Measurements from ENCODE around the gene ZSCAN5C.
A peak's percentile ranks its signal among the peaks of the same experiment; 100 is the strongest.
"Not testable (repeated sequence)": the region's sequence is repeated elsewhere in the genome, so short reads cannot be mapped to it uniquely, and the experiment has no call there.

ZSCAN5C gene

DNA sequence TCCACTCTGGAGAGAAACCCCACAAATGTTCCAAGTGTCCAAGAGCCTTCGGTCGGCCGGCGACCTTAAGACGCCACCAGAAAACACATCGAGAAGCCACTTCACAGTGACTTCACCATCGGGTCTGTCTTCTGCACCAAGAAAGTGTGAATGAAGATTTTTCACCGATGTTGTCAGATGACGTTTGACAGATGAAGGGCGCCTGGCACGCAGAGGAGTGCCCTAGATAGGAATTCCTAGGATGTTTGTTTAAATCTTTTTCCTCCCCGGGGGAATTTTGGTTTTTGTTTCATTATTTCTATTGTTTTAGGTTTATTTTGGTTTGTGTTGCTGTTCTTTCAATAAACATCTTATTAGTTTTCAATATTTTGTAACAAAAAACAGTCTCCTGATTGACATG is 7.0 kb downstream of the ZSCAN5C start:
- no peak for DNase-seq
- H3K27me3 Mint-ChIP-seq (ENCODE audit: low read depth, poor library complexity), result peaks cover 11% of the 10 kb centered on the region
- peaks cover 66% of the 10 kb centered on the region for H3K9me3 Mint-ChIP-seq
- TF ChIP-seq, protein P1, sequence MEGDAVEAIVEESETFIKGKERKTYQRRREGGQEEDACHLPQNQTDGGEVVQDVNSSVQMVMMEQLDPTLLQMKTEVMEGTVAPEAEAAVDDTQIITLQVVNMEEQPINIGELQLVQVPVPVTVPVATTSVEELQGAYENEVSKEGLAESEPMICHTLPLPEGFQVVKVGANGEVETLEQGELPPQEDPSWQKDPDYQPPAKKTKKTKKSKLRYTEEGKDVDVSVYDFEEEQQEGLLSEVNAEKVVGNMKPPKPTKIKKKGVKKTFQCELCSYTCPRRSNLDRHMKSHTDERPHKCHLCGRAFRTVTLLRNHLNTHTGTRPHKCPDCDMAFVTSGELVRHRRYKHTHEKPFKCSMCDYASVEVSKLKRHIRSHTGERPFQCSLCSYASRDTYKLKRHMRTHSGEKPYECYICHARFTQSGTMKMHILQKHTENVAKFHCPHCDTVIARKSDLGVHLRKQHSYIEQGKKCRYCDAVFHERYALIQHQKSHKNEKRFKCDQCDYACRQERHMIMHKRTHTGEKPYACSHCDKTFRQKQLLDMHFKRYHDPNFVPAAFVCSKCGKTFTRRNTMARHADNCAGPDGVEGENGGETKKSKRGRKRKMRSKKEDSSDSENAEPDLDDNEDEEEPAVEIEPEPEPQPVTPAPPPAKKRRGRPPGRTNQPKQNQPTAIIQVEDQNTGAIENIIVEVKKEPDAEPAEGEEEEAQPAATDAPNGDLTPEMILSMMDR (IDR thresholded peaks at IDR 0.05), result no peak
- no peaks in the 10 kb centered on the region for H3K36me3 Mint-ChIP-seq (ENCODE audit: low read depth)
- no peak overlapping the region for H3K4me3 Mint-ChIP-seq
- H3K27ac Mint-ChIP-seq, result no peak overlapping the region
- H3K4me1 Mint-ChIP-seq, result no peaks in the 10 kb centered on the region

- H3K36me3 Mint-ChIP-seq (ENCODE audit: low read depth); H3K27ac Mint-ChIP-seq; DNase-seq; H3K4me3 Mint-ChIP-seq; H3K4me1 Mint-ChIP-seq: not testable (repeated sequence)
- H3K9me3 Mint-ChIP-seq, result peaks cover 75% of the 10 kb centered on the region
- peaks cover 14% of the 10 kb centered on the region for H3K27me3 Mint-ChIP-seq (ENCODE audit: low read depth, poor library complexity)
Measured at GRCh38 chr19:56210036-56210435, 8.0 kb downstream of the ZSCAN5C start.

DNA sequence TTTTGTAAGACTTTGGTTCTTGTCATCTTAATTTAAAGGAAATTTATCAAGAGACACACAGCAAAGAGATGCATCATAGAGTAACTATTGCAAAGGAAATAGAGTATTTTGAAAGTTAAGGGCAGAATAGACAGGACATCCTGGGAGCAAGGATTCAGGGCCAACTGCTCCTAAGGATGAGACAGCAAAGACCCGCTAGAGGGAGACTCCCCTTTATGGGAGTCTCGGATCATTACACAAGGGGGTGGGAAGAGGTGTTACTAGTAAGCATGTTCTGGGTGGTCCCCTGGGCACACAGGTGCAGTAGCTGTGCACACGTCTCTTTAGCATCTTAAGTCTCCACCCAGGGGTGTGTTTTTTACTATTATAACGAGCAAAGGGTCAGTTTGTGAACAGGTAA is 9.6 kb downstream of the ZSCAN5C start:
- Mint-ChIP-seq H3K27ac (no peak overlapping the region), H3K9me3 (peaks cover 80% of the 10 kb centered on the region), H3K4me1 (no peaks in the 10 kb centered on the region), H3K36me3 (ENCODE audit: low read depth) (no peaks in the 10 kb centered on the region), H3K4me3 (no peak overlapping the region), H3K27me3 (ENCODE audit: low read depth, poor library complexity) (peaks cover 12% of the 10 kb centered on the region)
- TF ChIP-seq, protein P1 (IDR thresholded peaks at IDR 0.05), result no peak
- no peak for DNase-seq

GRCh38 chr19:56217039-56217949 is 15.2 kb downstream of the ZSCAN5C start:
- H3K27me3 Mint-ChIP-seq (ENCODE audit: low read depth, poor library complexity), result peaks cover 13% of the 10 kb centered on the region
- H3K36me3 Mint-ChIP-seq (ENCODE audit: low read depth), result peaks cover 26% of the 10 kb centered on the region
- H3K27ac Mint-ChIP-seq, result peak overlapping the region; percentile 25
- peak overlapping the region; percentile 23 for H3K4me3 Mint-ChIP-seq
- no peaks in the 10 kb centered on the region for H3K4me1 Mint-ChIP-seq
- peak; percentile 9 for DNase-seq
- peaks cover 58% of the 10 kb centered on the region for H3K9me3 Mint-ChIP-seq
- TF ChIP-seq, protein P1 (IDR thresholded peaks at IDR 0.05), result no peak

DNA sequence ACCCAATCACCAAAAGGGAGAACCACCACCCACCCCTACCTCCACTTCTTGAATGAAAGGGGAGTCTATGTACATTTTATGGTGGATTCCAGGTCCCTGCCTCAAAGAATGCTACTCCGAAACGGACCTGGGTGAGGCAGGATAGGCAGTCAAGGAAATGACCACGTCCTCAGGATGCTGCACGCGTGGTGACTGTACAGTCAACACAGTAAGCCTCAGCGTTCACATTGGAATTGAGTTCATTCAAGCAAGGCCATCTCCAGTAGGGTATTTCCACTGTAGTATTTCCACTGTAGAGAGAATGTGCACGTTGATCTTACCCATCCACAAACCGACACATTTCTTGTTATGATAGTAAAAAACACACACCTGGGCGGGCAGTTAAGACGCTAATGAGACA is 16.9 kb downstream of the ZSCAN5C start:
- DNase-seq, result no peak
- Mint-ChIP-seq H3K4me3 (no peak overlapping the region), H3K27me3 (ENCODE audit: low read depth, poor library complexity) (peaks cover 16% of the 10 kb centered on the region), H3K27ac (no peak overlapping the region), H3K4me1 (no peaks in the 10 kb centered on the region), H3K9me3 (peaks cover 50% of the 10 kb centered on the region), H3K36me3 (ENCODE audit: low read depth) (peaks cover 40% of the 10 kb centered on the region)
- TF ChIP-seq, protein P1 (IDR thresholded peaks at IDR 0.05), result no peak

DNA sequence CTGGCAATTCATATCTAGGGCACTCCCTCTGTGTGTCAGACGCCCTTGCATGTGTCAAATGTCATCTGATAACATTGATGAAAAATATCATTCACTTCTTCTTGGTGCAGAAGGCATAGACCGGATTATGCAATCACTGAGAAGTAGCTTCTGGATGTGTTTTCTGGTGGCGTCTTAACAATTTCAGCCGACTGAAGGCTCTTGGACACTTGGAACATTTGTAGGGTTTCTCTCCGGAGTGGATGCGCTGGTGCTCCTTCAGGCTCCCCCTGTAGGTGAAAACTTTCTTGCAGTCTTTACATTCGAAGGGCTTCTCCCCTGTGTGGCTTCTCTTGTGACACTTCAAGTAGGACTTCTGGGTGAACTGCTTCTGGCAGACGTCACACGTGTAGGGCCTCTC is 19.4 kb downstream of the ZSCAN5C start:
- peaks cover 40% of the 10 kb centered on the region for H3K36me3 Mint-ChIP-seq (ENCODE audit: low read depth)
- not testable (repeated sequence) for H3K4me1 Mint-ChIP-seq, H3K4me3 Mint-ChIP-seq, H3K27ac Mint-ChIP-seq, DNase-seq
- TF ChIP-seq, protein P1 (IDR thresholded peaks at IDR 0.05), result peak; percentile 14
- peaks cover 13% of the 10 kb centered on the region for H3K27me3 Mint-ChIP-seq (ENCODE audit: low read depth, poor library complexity)
- H3K9me3 Mint-ChIP-seq, result peaks cover 32% of the 10 kb centered on the region
